Measurements from ENCODE around the gene NPHP4. TPM values are rescaled to one million over a fixed set of nuclear protein-coding genes. Genes with fewer than 3 reads are reported as not detected.

NPHP4 gene
- polyA plus RNA-seq, 3 donors: 0.39 to 13.7 (median 1.2) TPM

DNA sequence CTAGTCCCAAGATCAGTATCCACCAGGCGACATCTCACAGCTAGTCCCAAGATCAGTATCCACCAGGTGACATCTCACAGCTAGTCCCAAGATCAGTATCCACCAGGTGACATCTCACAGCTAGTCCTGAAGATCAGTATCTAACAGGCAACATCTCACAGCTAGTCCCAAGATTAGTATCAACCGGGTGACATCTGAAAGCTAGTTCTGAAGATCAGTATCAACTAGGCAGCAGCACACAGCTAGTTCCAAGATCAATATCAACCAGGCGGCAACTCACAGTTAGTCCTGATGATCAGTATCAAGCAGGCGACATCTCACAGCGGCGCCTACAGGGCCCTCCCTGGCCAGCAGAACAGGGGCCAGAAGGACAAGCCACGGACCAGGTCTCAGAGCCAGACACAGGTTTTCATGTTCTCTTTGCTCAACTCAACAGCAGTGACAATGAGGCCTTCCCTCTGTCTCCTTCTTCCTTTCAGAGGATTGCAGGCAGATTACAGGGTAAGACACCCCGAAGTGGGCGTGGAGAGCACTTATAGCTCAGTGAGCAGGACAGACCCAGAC is 32.5 kb downstream of the NPHP4 start:
- Mint-ChIP-seq H3K27me3 (ENCODE audit: low read depth in 3 of 3) (peaks cover 0 to 2% (median 0%) of the 10 kb centered on the region in 3 donors), H3K4me3 (no peak overlapping the region), H3K27ac (peak overlapping the region in 2 of 7 donors; percentile 14 to 17), H3K9me3 (no peaks in the 10 kb centered on the region), H3K4me1 (no peaks in the 10 kb centered on the region), H3K36me3 (peaks cover 53 to 60% of the 10 kb centered on the region in 2 donors)
- Histone ChIP-seq H3K9ac (ENCODE audit: insufficient read depth, low read length, poor library complexity, severe bottlenecking) (no peak overlapping the region), H3K36me3 (replicated peaks in 1 of 2; ENCODE audit: control insufficient read depth in 1 of 2, insufficient read depth in 2 of 2, low read length in 2 of 2) (peaks cover 0 to 55% of the 10 kb centered on the region in 2 donors), H4K20me1 (ENCODE audit: insufficient read depth, low read length) (no peaks in the 10 kb centered on the region), H3K27ac (ENCODE audit: low read depth in 1 of 2, low read length in 2 of 2) (no peak overlapping the region), H3K27me3 (ENCODE audit: control insufficient read depth in 2 of 2, insufficient read depth in 2 of 2, low read length in 2 of 2) (no peaks in the 10 kb centered on the region), H3K4me2 (replicated peaks; ENCODE audit: extremely low read depth, low read length, poor library complexity, severe bottlenecking) (no peak overlapping the region), H3K9me3 (replicated peaks in 1 of 2; ENCODE audit: control insufficient read depth in 1 of 2, insufficient read depth in 1 of 2, low read length in 2 of 2) (no peaks in the 10 kb centered on the region), H3K4me3 (replicated peaks in 1 of 3; ENCODE audit: low read depth in 2 of 3, low read length in 3 of 3) (no peak overlapping the region), H2AFZ (ENCODE audit: insufficient read depth, low read depth, low read length, poor library complexity, severe bottlenecking) (no peak overlapping the region), H3K79me2 (ENCODE audit: insufficient read depth, low read length) (no peaks in the 10 kb centered on the region), H3K4me1 (ENCODE audit: control insufficient read depth in 1 of 2, insufficient read depth in 2 of 2, low read length in 2 of 2) (no peaks in the 10 kb centered on the region)
- no peak for DNase-seq
- intact Hi-C loops (cut with micrococcal nuclease): no loop called here
- TF ChIP-seq, protein P1, sequence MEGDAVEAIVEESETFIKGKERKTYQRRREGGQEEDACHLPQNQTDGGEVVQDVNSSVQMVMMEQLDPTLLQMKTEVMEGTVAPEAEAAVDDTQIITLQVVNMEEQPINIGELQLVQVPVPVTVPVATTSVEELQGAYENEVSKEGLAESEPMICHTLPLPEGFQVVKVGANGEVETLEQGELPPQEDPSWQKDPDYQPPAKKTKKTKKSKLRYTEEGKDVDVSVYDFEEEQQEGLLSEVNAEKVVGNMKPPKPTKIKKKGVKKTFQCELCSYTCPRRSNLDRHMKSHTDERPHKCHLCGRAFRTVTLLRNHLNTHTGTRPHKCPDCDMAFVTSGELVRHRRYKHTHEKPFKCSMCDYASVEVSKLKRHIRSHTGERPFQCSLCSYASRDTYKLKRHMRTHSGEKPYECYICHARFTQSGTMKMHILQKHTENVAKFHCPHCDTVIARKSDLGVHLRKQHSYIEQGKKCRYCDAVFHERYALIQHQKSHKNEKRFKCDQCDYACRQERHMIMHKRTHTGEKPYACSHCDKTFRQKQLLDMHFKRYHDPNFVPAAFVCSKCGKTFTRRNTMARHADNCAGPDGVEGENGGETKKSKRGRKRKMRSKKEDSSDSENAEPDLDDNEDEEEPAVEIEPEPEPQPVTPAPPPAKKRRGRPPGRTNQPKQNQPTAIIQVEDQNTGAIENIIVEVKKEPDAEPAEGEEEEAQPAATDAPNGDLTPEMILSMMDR (IDR thresholded peaks at IDR 0.05): no peak
- 97% methylated on average over 9 of the region's 9 CpGs for WGBS (ENCODE audit: insufficient coverage)

DNA sequence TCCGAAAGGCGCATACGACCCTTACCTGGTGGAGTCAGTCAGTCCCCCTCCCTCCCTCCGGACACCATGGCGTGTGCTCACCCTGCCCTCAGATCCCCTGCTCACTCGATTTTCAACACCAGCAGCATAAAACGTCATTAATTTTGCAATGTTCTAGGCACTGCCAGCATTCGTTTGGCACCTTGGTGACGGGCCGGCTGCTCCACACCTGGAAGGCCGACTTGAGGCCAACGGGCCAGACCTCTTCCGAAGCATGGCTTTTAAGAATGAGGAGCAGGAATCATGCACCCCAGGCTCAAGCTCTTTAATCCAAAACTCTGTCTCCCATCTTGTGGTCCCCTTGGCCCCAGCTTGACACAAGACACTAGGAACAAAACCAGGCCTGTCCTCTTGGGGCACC is 33.1 kb downstream of the NPHP4 start:
- peaks cover 59 to 65% of the 10 kb centered on the region in 2 donors for H3K36me3 Mint-ChIP-seq
- Histone ChIP-seq H3K4me3 (replicated peaks in 1 of 3; ENCODE audit: low read depth in 2 of 3, low read length in 3 of 3) (no peak overlapping the region), H4K20me1 (ENCODE audit: insufficient read depth, low read length) (no peaks in the 10 kb centered on the region), H3K27ac (ENCODE audit: low read depth in 1 of 2, low read length in 2 of 2) (no peak overlapping the region), H3K4me2 (replicated peaks; ENCODE audit: extremely low read depth, low read length, poor library complexity, severe bottlenecking) (no peak overlapping the region), H3K9me3 (replicated peaks in 1 of 2; ENCODE audit: control insufficient read depth in 1 of 2, insufficient read depth in 1 of 2, low read length in 2 of 2) (no peaks in the 10 kb centered on the region), H3K9ac (ENCODE audit: insufficient read depth, low read length, poor library complexity, severe bottlenecking) (no peak overlapping the region), H3K27me3 (ENCODE audit: control insufficient read depth in 2 of 2, insufficient read depth in 2 of 2, low read length in 2 of 2) (no peaks in the 10 kb centered on the region), H3K79me2 (ENCODE audit: insufficient read depth, low read length) (no peaks in the 10 kb centered on the region), H3K4me1 (ENCODE audit: control insufficient read depth in 1 of 2, insufficient read depth in 2 of 2, low read length in 2 of 2) (no peaks in the 10 kb centered on the region), H2AFZ (ENCODE audit: insufficient read depth, low read depth, low read length, poor library complexity, severe bottlenecking) (no peak overlapping the region), H3K36me3 (replicated peaks in 1 of 2; ENCODE audit: control insufficient read depth in 1 of 2, insufficient read depth in 2 of 2, low read length in 2 of 2) (peaks cover 0 to 61% of the 10 kb centered on the region in 2 donors)
- H3K4me3 Mint-ChIP-seq: no peak overlapping the region
- H3K4me1 Mint-ChIP-seq: no peaks in the 10 kb centered on the region
- no peak for DNase-seq
- peaks cover 0 to 2% (median 0%) of the 10 kb centered on the region in 3 donors for H3K27me3 Mint-ChIP-seq (ENCODE audit: low read depth in 3 of 3)
- WGBS (ENCODE audit: insufficient coverage): 96% methylated on average over 13 of the region's 13 CpGs
- TF ChIP-seq, protein P1 (IDR thresholded peaks at IDR 0.05): no peak
- H3K27ac Mint-ChIP-seq: peak overlapping the region in 1 of 7 donors; percentile 17
- intact Hi-C loops (cut with micrococcal nuclease): no loop called here
- H3K9me3 Mint-ChIP-seq: no peaks in the 10 kb centered on the region
